Upper lobe of left lung (tissue), 6 donors: Measurements from ENCODE around the gene PPP1R9B. TPM values are rescaled to one million over a fixed set of nuclear protein-coding genes. Genes with fewer than 3 reads are reported as not detected.

Experiments used
- ATAC-seq, 2 donors: fragments of 200-7000 bp; cut with Tn5 transposase; one replicate each; pipeline ENCODE4 v1.9.1; 2022; ENCODE audit warnings: mild to moderate bottlenecking in 2 of 2, moderate library complexity in 2 of 2; ENCODE audit not compliant: low FRiP score in 2 of 2
- DNase-seq, 2 donors: peaks; one replicate each; pipeline ENCODE4 v3.0.0-alpha.2; 2019 to 2020
- H3K27ac ChIP-seq, 4 donors: fragments of 200-600 bp; sonication (generic); one replicate each; pipeline ENCODE4 v1.5.1; 2016 to 2019
- H3K27me3 ChIP-seq, 4 donors: fragments of 200-600 bp; sonication (generic); one replicate each; pipeline ENCODE4 v1.5.1; 2017 to 2019
- H3K36me3 ChIP-seq, 4 donors: fragments of 200-600 bp; sonication (generic); one replicate each; pipeline ENCODE4 v1.5.1; 2016 to 2019
- H3K4me1 ChIP-seq, 4 donors: fragments of 200-600 bp; sonication (generic); one replicate each; pipeline ENCODE4 v1.5.1; 2018 to 2019
- H3K4me3 ChIP-seq, 4 donors: fragments of 200-600 bp; sonication (generic); one replicate each; pipeline ENCODE4 v1.5.1; 2017 to 2019; ENCODE audit warnings: mild to moderate bottlenecking in 2 of 4, moderate library complexity in 1 of 4
- H3K9me3 ChIP-seq, 4 donors: fragments of 200-600 bp; sonication (generic); one replicate each; pipeline ENCODE4 v1.5.1; 2018 to 2019
- EP300 ChIP-seq, 4 donors: sonication (generic); formaldehyde crosslinking; IDR thresholded peaks; one replicate each; pipeline ENCODE4 v1.5.1; 2017; ENCODE audit warnings: antibody characterized with exemption in 4 of 4, control low read depth in 2 of 4
- POLR2A ChIP-seq, 4 donors: fragments of 450-650 bp; IDR thresholded peaks; one replicate each; pipeline ENCODE4 v1.5.1; 2016 to 2017; ENCODE audit warnings: antibody characterized with exemption in 4 of 4, mild to moderate bottlenecking in 2 of 4
- POLR2AphosphoS5 ChIP-seq, 2 donors: sonication (generic); formaldehyde crosslinking; IDR thresholded peaks; one replicate each; pipeline ENCODE4 v1.5.1; 2017; ENCODE audit warnings: antibody characterized with exemption in 2 of 2
- WGBS, 2 donors: methylation state at CpG; one replicate each; pipeline ENCODE4 v1.1.5; 2017 to 2018; 5-methylcytosine and 5-hydroxymethylcytosine counted together
- total RNA-seq, 6 donors: library from RNA; depleted of rRNA in 4 of 6; stranded (reverse); fragments of >200 nt in 4 of 6; gene quantifications; one replicate each; pipeline versions ENCODE4 v1.1.0 to v1.2.1, GENCODE V29; 2016 to 2021
- TF ChIP-seq, protein P1 (sequence below), 6 experiments: fragments of 450-650 bp in 4 of 6; fragments of 200-600 bp in 2 of 6; sonication (generic) in 2 of 6; IDR thresholded peaks; one replicate each; pipeline ENCODE4 v1.5.1; 2016 to 2019; ENCODE audit warnings: antibody characterized with exemption in 6 of 6
- donor health status: DM: no; HTN: no; CAD: no; lungs with moderate emphysema.
- donor health status: DM: no; HTN: yes; CAD: no; lungs with severe emphysema.

PPP1R9B gene
- total RNA-seq, 6 donors from 2014 or later = 37.5 to 121 (median 74.7) TPM

DNA sequence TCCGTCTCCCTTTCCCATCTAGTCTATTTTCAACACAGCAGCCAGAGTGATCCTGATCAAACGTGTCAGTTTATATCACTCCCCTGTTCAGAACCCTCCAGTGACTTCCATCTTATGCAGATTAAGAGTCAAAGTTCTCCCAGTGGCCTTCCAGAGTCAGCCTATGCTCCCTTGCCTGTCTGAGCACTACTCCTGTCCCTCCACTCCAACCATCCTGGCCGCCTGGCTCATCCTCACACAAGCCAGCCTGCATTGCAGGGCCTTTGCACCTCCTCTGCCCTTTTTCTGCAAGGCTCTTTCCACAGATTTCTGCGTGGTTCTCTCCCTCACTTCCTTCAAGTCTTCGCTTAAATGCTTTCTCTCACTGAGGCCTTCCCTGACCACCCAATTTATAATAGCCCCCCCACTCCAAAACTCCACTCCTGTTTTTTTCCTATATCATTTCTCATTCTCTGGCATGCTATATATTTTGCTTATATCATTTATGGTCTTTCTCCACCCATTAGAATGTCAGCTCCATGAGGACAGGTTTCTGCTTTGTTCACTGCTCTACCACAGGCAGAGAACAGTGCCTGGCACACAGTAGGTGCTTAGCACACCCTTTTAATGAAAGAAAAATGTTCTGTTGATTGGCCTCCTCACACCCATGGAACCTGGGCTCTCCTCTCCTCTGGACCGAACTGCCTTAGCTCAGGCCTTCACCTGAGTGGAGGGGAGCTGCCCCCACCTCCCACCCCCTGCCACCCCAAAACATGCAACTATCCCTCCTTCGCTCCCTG, 29.8 kb downstream of the PPP1R9B start:
- no peaks in the 10 kb centered on the region for H3K36me3 ChIP-seq
- H3K4me1 ChIP-seq = peaks cover 11 to 31% (median 16%) of the 10 kb centered on the region in 4 donors
- no peak for ATAC-seq
- peaks cover 0 to 6% (median 0%) of the 10 kb centered on the region in 4 donors for H3K27me3 ChIP-seq
- H3K4me3 ChIP-seq = no peak overlapping the region
- WGBS, 2 donors = 83 to 89% methylated on average over 7 of the region's 7 CpGs
- no peaks in the 10 kb centered on the region for H3K9me3 ChIP-seq
- TF ChIP-seq, protein P1, sequence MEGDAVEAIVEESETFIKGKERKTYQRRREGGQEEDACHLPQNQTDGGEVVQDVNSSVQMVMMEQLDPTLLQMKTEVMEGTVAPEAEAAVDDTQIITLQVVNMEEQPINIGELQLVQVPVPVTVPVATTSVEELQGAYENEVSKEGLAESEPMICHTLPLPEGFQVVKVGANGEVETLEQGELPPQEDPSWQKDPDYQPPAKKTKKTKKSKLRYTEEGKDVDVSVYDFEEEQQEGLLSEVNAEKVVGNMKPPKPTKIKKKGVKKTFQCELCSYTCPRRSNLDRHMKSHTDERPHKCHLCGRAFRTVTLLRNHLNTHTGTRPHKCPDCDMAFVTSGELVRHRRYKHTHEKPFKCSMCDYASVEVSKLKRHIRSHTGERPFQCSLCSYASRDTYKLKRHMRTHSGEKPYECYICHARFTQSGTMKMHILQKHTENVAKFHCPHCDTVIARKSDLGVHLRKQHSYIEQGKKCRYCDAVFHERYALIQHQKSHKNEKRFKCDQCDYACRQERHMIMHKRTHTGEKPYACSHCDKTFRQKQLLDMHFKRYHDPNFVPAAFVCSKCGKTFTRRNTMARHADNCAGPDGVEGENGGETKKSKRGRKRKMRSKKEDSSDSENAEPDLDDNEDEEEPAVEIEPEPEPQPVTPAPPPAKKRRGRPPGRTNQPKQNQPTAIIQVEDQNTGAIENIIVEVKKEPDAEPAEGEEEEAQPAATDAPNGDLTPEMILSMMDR (IDR thresholded peaks at IDR 0.05) = no peak
- TF ChIP-seq EP300 (IDR thresholded peaks at IDR 0.05) (no peak), POLR2A (IDR thresholded peaks at IDR 0.05) (no peak), POLR2AphosphoS5 (IDR thresholded peaks at IDR 0.05) (no peak)
- H3K27ac ChIP-seq = no peak overlapping the region
- no peak for DNase-seq

DNA sequence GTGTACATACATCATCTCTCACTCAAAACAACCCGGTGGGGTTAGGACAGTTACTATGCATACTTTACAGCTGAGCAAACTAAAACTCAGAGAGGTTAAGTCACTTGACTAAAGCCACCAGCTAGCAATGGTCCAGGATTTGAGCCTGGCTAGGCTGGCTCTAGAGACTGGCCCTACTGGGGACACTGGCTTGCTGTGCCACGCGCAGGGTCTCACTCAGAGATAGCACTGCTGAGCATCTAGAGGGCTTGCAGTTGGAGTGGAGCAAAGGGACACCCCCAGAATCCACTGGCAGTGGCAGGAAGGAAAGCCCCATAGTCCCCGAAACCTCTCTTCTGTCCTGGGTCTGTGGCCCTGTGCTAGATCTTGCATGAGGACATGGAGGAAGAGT, 31.7 kb downstream of the PPP1R9B start:
- no peak overlapping the region for H3K4me3 ChIP-seq
- TF ChIP-seq EP300 (IDR thresholded peaks at IDR 0.05) (no peak), POLR2AphosphoS5 (IDR thresholded peaks at IDR 0.05) (no peak), POLR2A (IDR thresholded peaks at IDR 0.05) (no peak)
- TF ChIP-seq, protein P1 (IDR thresholded peaks at IDR 0.05) = no peak
- DNase-seq (no peak), ATAC-seq (no peak)
- no peaks in the 10 kb centered on the region for H3K9me3 ChIP-seq
- no peaks in the 10 kb centered on the region for H3K36me3 ChIP-seq
- H3K27me3 ChIP-seq = peaks cover 0 to 8% (median 0%) of the 10 kb centered on the region in 4 donors
- no peak overlapping the region for H3K27ac ChIP-seq
- H3K4me1 ChIP-seq = peaks cover 9 to 26% (median 11%) of the 10 kb centered on the region in 4 donors
- 83 to 88% methylated on average over 1 to 4 of the region's 4 CpGs for WGBS, 2 donors

DNA sequence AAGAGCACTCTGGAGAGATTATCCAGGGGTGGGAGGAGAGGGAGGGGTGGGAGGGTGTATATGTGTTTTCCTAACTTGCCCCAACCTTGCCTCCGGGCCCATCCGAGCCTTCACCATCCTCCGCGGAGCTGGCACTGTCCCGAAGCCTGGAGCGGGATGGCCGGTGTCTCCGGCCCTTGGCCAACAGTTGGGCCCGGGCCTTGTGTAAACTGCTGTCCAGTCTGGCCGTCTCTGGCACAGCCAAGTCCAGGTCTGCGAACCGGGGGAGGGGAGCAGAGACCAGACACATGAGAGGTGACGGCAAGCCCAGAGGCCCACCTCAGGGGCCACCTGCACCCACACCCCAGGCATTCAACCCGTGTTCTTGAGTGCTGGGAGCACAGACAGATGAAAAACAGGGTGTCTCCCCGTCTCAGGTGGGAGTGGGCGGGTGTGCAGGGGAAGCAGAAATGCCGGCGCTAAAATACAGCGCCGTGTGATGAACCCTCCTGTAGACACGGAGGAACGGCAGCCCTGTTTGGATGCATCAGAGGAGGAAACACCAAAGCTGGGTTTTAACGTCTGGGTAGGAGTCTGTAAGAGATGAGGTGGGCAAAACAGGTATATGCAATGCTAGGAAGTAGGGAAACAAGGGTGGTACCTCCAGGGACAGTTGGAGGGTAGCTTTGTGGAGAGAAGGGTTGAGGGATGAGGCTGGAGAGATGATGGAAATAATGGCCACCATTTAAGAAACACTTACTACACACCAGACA, 32.2 kb downstream of the PPP1R9B start:
- DNase-seq (peak in 1 of 2 donors; percentile 64), ATAC-seq (no peak)
- 84 to 85% methylated on average over 22 of the region's 23 CpGs for WGBS, 2 donors
- H3K36me3 ChIP-seq = no peaks in the 10 kb centered on the region
- no peak overlapping the region for H3K4me3 ChIP-seq
- no peak for TF ChIP-seq EP300 (IDR thresholded peaks at IDR 0.05)
- TF ChIP-seq POLR2A (IDR thresholded peaks at IDR 0.05) = no peak
- TF ChIP-seq, protein P1 (IDR thresholded peaks at IDR 0.05) = no peak
- TF ChIP-seq POLR2AphosphoS5 (IDR thresholded peaks at IDR 0.05) = no peak
- H3K27ac ChIP-seq = no peak overlapping the region
- H3K4me1 ChIP-seq = peaks cover 3 to 20% (median 8%) of the 10 kb centered on the region in 4 donors
- peaks cover 0 to 8% (median 0%) of the 10 kb centered on the region in 4 donors for H3K27me3 ChIP-seq
- no peaks in the 10 kb centered on the region for H3K9me3 ChIP-seq

DNA sequence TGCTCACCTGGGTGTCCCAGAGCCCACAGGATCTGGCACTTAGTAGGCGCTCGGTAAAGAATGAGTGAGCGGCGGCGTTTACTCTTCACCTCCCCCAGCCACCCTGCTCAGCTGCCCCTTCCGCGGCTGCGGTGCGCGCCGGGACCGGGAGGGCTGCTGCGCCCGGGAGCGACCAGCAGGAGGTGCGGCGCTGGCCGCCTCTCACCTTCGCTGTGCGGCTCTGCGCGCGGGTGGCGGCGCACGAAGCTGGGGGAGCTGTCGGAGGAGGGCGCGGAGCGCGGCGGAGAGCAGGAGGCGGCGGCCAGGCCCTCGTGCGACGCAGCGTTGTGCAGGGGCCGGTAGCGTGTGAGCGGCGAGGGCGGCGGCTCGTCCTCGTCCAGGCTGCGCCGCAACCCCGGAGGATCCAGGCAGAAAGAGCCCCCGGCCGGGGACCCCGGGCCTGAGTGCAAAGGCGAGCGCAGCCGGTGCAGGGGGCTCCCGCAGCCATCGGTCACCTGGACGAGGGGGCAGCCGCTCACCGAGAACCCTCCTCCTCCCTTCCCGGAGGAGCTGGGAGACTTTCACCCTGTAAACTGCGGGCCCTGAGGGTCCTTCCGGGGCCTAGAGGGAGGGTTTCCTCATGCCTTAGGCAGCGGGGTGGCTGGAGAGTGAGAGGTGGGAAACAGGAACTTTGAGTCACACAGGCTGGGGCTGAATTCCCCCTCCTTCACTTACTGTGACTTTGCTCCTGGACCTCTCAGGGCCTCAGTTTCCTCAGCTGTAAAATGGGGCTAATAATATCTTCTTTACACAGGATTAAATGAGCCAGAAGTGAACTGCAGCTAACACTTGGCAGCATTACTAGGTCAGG, 33.0 kb downstream of the PPP1R9B start:
- Histone ChIP-seq H3K27ac (no peak overlapping the region), H3K27me3 (peaks cover 0 to 8% (median 0%) of the 10 kb centered on the region in 4 donors), H3K9me3 (no peaks in the 10 kb centered on the region), H3K36me3 (no peaks in the 10 kb centered on the region), H3K4me3 (peak overlapping the region in 2 of 4 donors; percentile 11 to 17), H3K4me1 (peaks cover under 1 to 19% (median 11%) of the 10 kb centered on the region in 4 donors)
- 21 to 55% methylated on average over 7 to 26 of the region's 64 CpGs for WGBS, 2 donors
- ATAC-seq (peak; percentile 35 to 84), DNase-seq (peak; percentile 51 to 94)
- no peak for TF ChIP-seq POLR2AphosphoS5 (IDR thresholded peaks at IDR 0.05)
- TF ChIP-seq, protein P1 (IDR thresholded peaks at IDR 0.05) = peak; percentile 52 to 89 (median 77)
